GM19099 (cell line): ENCODE results near the gene SH3BP5.

Experiments
- POLR2A ChIP-seq: IDR thresholded peaks from 3 replicates; pipeline ENCODE4 v1.6.1; 2011; ENCODE audit warnings: low read depth; ENCODE audit not compliant: insufficient read length; ENCODE audit errors: extremely low read depth

Gene SH3BP5

GRCh38 chr3:15354485-15354884, 22.1 kb upstream of the SH3BP5 start:
- TF ChIP-seq POLR2A = no peak

- TF ChIP-seq POLR2A = no peak
Measured at GRCh38 chr3:15350141-15350540, 17.8 kb upstream of the SH3BP5 start.

GRCh38 chr3:15348246-15348645, 15.9 kb upstream of the SH3BP5 start:
- no peak for TF ChIP-seq POLR2A

- TF ChIP-seq POLR2A = no peak
Measured at GRCh38 chr3:15347737-15348110, 15.3 kb upstream of the SH3BP5 start.

GRCh38 chr3:15347063-15347736, 14.8 kb upstream of the SH3BP5 start:
- no peak for TF ChIP-seq POLR2A

- no peak for TF ChIP-seq POLR2A
Measured at GRCh38 chr3:15346516-15346915, 14.1 kb upstream of the SH3BP5 start.

DNA sequence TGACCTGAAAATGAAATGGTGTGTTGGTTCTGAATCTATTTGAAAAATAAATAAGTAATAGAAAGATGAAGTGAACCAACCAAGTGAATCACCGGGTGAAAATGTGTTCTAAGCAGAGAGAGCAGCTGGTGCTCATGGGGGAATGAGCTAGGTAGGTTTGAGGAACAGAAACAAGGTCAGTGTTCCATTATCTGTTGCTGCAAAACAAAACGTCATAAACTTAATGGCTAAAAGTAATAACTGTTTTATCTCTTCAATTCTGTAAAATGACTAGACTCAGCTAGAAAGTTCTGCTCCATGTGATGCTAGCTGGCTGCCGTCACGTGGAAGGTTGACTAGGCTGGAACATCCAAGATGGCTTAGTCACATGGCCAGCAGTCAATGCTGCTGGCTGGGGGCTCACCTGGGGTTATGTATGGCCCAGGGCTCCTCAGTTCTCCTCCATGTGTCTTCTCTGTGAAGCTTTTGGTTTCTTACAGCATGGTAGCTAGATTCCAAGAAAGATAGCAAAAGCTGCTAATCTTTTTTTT, 13.3 kb upstream of the SH3BP5 start:
- TF ChIP-seq POLR2A = peak; percentile 41

DNA sequence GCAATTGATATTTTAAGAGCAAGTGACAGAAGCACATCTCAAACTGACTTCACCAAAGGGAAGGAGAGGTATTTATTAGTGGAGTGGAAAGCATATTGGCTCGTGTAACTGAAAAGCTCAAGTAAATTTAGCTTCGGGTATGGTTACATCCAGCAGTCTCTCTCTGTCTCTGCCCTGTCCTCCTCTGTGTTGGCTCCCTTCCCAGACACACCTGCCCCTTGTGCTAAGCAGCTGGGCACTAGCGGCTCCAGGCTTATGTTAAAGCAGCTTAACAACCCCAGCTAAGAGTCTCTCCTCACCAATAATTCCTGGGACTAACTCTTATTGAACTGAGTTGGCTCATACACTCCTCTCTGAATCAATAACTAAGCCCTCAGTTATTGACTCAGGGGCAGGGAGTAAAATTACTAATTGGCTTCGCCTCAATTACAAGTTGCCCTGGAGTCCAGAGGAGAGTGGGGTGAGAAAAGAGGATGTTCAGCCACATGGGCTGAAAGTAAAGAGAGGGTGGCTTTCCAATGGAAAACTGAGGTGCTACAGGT, 12.8 kb upstream of the SH3BP5 start:
- TF ChIP-seq POLR2A = no peak

GRCh38 chr3:15342945-15343344, 10.6 kb upstream of the SH3BP5 start:
- TF ChIP-seq POLR2A = no peak

GRCh38 chr3:15342246-15342645, 9.9 kb upstream of the SH3BP5 start:
- no peak for TF ChIP-seq POLR2A

DNA sequence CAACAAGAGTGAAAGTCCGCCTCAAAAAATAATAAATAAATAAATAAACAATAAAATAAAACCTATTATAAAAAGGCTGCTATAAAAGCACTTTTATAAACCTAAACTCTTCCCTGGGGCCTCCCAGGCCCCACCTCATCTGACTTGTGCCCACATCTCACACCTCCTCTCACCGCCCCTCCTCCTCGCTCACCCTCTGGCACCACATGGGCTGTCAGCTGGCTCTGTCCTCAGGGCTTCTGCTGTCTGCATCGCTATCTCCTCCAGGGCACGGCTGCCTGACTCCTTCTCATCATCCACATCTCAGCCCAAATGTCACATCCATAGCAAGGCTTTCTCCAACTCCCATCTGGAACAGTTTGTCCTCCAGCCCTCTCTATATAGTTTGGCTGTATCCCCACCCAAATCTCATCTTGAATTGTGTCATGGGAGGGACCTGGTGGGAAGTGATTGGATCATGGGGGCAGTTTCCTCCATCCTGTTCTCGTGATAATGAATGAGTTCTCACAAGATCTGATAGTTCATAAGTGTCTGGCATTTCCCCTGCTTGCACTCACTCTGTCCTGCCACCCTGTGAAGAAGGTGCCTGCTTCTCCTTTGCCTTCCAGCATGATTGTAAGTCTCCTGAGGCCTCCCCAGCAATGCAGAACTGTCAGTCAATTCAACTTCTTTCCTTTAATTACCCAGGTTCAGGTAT, 8.8 kb upstream of the SH3BP5 start:
- TF ChIP-seq POLR2A = no peak

- no peak for TF ChIP-seq POLR2A
Measured at GRCh38 chr3:15339786-15340215, 7.4 kb upstream of the SH3BP5 start.

- TF ChIP-seq POLR2A = no peak
Measured at GRCh38 chr3:15339001-15339400, 6.6 kb upstream of the SH3BP5 start.

DNA sequence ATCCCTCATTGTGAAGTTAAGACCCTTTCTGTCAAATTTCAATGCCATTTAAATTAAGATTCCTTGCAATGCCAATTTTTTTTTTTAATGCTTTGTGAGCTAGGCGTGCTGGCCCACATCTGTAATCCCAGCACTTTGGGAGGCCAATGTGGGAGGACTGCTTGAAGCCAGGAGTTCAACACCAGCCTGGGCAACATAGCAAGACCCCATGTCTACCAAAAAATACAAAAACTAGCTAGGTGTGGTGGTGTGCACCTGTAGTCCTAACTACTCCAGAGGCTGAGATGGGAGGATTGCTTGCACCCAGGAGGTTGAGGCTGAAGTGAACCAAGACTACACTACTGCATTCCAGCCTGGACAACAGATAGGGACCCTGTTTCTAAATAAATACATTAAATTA, 5.6 kb upstream of the SH3BP5 start:
- TF ChIP-seq POLR2A = no peak

GRCh38 chr3:15336057-15336456, 3.7 kb upstream of the SH3BP5 start:
- no peak for TF ChIP-seq POLR2A

DNA sequence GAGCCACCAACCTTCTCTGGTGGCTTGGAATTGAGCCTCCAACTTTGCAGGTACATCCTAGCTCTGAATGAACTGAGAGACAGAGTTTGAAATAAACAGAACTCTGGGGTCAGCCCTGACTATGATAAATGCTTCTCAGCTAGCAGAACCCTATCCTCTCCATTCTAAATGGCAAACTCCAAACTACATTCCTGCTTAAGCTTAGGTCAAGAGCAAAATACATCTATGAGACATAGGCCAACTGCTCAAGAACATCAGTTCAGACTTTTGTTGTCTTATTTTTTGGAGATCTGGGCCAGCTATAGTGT, 1.5 kb upstream of the SH3BP5 start:
- no peak for TF ChIP-seq POLR2A
